NCI-H345 treated with DMSO at 0.1 percent for 48 hours (cell line): Measurements from ENCODE around the gene GYPC.
"Not testable (repeated sequence)": the region's sequence is repeated elsewhere in the genome, so short reads cannot be mapped to it uniquely, and the experiment has no call there.

ENCODE experiments used
- DNase-seq: peaks from one replicate; lab custom pipeline; 2025; ENCODE audit not compliant: unreplicated experiment; lab: John Stamatoyannopoulos, UW

GYPC gene

GRCh38 chr2:126668254-126668653, 12.3 kb downstream of the GYPC start:
- no peak for DNase-seq

DNA sequence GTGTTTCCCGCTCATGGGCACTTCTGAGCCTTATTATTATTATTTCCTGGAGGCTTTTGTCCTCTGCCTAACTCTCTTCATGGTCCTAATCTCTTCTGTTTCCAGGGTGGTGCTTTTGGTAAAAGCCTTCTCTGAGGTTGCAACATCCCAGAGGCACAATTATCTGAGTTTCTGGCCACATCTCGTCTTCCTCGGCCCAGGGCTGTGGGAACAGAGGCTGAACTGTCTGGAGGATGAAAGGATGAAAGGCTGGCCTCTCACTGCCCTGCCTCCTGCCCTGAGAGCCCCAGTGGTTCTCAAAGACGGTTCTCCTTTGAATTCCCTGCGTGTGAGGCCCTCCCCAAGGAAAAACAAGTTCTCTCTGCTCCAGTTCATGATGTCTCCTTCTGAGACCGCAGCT, 13.8 kb downstream of the GYPC start:
- no peak for DNase-seq

- no peak for DNase-seq
These were observed 15.5 kb downstream of the GYPC start for GRCh38 chr2:126671488-126671887.

DNA sequence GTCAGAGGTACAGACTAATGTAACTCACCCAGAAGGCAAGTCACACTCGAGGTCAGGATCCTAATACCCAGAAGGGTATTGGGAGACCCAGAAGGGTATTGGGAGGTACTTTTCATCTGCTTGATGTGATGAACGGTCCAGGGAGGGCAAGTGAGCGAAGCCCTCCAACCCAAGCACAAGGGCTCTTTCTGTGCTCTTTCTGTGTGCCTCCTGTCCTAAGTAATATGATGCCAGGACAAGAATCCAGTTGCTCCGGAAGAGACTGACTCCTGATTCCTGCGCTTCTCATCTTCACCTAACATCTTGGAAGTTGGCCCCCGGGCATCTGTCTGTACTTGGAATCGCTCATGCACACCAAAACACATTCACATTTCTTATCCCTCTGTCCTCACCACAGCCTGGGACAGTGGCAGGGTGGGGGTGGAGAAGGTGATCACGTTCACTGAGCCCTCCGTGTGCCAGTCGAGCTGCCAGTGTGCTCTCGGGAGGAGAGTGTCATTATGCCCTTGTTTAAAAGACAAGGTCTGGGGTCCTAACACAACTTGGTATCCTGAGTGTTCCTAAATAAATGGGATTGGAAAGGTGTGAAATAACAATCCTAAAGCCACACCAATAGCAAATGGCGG, 17.1 kb downstream of the GYPC start:
- DNase-seq = no peak

DNA sequence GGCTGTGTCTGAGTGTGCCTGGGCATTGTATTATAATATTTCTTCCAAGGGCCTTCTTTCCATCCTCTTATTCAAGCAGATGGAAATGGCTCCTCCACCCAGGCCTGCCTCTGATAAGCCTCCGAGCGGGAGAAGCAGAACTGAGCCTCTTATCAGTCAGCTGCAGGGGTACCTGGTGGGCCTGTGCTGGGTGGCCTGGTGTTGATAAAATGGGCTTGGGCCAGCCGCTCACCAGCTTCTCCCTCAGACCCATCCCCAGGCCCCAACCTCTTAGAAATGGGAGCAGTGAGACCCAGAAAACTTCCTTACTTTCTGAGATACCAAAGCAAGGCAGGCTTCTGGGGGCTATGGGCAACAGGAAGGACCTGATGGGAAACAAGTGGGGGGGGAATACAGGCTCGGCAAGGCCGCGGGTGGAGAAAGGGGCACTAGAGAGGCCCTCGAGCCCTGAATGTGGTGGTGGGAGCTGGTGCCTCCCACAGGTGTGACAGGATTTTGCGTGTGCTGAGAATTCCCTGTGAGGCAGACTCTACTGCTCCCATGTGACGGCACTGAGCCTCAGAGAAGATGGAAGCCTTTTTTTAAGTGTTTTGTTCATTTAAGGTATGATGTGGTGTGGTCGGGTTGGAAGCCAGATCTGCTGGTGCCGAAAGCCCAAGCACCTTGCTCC, 18.3 kb downstream of the GYPC start:
- no peak for DNase-seq

DNA sequence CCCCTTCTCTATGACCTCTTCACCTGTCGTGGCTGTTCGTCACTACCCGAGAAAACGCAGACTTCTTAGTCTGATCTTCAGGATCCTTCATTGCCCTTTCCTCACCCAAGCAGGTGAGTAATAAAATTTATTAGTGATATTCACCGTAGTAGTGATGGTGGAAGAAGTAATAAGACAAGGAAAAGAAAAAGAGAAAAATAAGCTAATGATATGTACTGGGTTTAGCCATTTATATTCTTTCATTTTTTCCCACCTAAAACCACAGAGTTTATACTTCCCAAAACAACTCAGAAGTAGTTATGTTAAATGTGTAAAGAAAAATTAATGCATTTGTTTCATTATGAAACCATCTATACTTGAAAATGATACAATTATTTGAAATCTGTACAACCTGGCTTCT, 19.7 kb downstream of the GYPC start:
- DNase-seq = no peak

DNA sequence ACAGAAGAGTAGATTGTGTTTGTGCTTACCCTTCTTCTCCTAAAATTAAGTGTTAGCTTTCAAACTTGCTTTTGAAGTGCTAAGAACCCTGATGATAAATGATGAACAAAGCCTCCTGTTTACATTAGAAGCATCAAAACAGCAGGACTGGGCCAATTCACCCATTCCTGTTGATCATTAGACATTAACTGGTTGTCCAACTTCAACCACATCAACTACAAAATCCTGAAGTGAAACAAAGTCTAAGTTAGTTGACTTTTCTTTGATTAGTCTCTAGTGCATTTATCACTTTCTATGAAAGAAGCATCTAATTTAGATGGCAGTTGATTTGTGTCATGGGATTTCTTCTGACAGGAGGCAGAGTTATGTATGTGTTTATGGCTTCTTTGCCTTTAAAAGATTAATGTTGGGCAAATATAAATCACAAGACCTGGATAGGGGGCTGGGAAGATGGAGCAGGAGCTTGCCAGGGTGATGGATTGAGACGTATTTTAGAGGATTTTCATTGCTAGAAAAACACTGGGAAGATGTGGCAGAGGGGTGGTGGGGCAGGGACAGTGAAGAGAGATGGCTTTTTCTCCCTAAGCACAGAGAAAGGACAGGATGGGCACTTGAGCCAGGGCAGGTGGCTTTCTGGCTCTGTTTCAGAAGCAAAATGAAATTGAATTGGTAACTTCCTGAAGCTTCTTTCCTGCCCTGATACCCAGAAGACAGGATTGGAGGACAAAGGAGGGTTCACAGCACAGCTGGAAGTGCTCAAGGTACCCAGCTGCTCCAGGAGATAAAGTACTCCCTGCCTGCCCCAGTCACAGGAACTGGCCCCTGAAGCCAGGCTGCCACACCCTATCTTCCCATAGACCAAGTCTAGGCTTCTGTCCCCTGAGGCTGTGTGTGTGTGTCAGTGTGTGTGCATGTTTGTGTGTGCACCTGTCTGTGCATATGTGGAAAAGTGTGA, 20.5 kb downstream of the GYPC start:
- DNase-seq = no peak

DNA sequence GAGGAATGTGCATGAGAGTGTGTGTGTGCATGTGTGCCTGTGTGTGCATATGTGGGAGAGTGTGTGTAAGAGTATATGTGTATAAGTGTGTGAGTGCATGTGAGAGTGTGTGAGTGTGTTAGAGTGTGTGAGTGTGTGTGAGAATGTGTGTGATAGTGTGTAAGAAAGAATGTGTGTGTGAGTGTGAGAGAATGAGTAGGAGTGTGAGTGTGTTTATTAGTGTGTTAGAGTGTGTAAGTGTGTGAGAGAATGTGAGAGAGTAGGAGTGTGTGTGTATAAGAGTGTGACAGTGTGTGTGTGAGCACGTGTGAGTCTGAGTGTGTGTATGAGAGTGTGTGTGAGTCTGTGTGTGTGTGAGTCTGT, 21.2 kb downstream of the GYPC start:
- DNase-seq = no peak

- no peak for DNase-seq
These were observed 22.5 kb downstream of the GYPC start for GRCh38 chr2:126678269-126679065.

- DNase-seq = no peak
These were observed 23.2 kb downstream of the GYPC start for GRCh38 chr2:126679094-126679713.

- DNase-seq = no peak
These were observed 25.5 kb downstream of the GYPC start for GRCh38 chr2:126681505-126681904.

- no peak for DNase-seq
These were observed 29.7 kb downstream of the GYPC start for GRCh38 chr2:126685629-126686028.

- DNase-seq = no peak
These were observed 30.3 kb downstream of the GYPC start for GRCh38 chr2:126686286-126686685.

DNA sequence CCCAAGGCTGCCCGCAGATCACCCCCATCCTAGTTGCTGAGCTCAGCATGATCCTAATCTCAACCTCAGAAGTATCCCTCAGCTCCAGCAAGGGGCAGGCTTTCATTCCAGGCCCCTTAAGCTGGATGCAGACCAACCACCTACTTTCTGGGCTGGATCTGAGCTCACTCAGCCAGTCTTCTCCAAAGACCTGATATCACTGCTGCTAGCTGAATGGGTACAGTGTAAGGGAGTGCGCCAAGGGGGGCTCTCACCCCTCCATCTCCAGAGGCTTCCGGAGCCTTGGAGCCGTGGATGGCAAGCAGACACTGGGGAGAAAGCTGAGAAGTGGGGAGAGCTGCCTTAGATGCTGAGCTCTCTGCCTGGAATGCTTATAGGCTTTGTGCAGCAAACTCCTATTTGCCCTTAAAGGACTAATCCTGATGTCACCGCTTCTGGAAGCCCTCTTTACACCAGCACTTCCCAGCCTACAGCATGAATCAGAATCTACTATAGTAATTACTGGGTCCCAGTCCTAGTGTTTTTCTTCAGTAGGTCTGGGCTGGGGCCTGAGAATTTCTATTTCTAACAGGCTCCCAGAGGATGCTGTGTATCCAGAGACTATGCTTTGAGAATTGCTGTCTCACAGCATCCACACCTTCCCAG, 31.0 kb downstream of the GYPC start:
- no peak for DNase-seq

- no peak for DNase-seq
These were observed 31.5 kb downstream of the GYPC start for GRCh38 chr2:126687503-126687902.

- not testable (repeated sequence) for DNase-seq
These were observed 32.6 kb downstream of the GYPC start for GRCh38 chr2:126688594-126688993.

GRCh38 chr2:126692241-126692640, 36.3 kb downstream of the GYPC start:
- not testable (repeated sequence) for DNase-seq

DNA sequence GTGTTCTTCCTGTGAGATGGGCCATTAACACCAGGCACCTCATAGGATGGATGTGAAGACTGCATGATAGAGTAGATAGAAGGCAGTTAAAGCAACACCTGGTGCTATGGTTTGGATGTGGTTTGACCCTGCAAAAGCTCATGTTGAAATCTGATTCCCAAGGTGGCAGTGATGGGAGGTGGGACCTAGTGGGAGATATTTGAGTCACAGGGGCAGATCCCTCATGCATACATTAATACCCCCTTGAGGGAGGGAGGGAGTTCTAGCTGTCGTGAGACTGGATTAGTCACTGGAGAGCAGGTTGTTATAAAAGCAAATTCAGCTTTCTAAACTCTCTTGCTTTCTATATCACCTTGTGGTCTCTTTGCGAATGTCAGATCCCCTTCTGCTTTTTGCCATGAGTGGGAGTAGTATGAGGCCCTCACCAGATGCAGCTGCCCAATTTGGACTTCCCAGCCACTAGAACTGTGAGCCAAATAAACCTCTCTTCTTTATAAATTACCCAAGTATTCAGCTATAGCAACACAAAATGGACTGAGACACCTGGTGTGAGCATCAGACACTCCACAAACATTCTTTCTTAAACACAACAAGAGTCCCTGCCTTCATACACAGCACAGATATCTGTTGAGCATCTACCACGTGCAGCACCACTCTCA, 37.1 kb downstream of the GYPC start:
- DNase-seq = not testable (repeated sequence)

- no peak for DNase-seq
These were observed 40.9 kb downstream of the GYPC start for GRCh38 chr2:126696644-126697520.
